ENCODE measurements around the gene PSTPIP2.

The PSTPIP2 gene

DNA sequence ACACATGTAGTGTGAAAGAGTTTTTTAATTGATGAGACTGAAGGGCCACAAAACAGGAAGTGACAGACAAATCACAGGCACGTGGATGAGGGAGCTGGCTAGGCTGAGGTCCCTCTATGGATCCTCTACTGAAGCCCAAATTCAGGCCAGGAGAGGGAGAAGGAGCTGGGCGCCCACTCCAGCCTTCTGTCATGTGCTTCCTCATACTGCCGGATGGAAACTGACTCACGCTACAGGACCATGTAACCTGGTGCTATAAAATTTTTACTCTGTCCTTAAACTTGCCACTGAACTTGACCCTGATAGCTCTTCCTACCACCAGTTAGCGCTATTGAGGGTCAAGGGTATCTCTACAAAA, 31.3 kb downstream of the PSTPIP2 start:
- no peak overlapping the region for H3K27ac ChIP-seq

DNA sequence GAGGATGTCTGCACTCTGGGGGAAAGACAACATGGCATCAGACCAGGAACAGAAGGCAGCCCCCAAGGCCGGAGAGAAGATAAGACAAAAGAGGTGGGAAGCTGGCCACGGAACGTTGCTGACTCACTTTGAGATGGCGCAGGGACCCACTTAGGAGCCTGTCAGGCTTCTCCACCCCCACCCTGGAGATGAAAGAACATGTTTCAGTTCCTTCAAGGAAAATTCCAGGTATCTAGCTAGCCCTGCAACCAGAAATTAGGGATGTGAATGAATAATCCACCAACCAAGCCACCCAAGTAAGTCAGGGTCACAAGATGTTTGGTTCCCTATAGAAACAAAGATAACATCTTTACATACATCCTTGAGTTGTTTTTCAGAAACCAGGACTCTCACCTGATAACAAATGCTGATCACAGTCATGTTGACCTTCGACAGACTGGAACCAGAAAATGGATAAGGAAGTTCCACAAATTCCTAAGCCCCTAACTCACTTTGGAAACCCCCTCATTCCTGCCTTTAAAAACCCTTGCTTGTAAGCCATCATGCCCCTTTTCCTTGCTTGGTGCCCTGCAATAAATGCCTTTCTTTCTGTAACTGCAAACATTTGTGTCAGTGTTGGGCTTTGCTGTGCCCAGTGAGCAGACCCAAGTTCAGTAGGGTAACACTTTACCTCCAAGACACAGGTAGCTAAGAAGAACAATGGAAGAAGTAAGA, 31.9 kb downstream of the PSTPIP2 start:
- no peak overlapping the region for H3K27ac ChIP-seq
- DNase-seq (ENCODE audit: low read depth, low spot score), result no peak

More for the DNA sequence above, 31.3 kb downstream of the PSTPIP2 start:
- no peak for DNase-seq (ENCODE audit: low read depth, low spot score)

GRCh38 chr18:46037512-46038305, 34.4 kb downstream of the PSTPIP2 start:
- DNase-seq (ENCODE audit: low read depth, low spot score), result no peak
- no peak overlapping the region for H3K27ac ChIP-seq

DNA sequence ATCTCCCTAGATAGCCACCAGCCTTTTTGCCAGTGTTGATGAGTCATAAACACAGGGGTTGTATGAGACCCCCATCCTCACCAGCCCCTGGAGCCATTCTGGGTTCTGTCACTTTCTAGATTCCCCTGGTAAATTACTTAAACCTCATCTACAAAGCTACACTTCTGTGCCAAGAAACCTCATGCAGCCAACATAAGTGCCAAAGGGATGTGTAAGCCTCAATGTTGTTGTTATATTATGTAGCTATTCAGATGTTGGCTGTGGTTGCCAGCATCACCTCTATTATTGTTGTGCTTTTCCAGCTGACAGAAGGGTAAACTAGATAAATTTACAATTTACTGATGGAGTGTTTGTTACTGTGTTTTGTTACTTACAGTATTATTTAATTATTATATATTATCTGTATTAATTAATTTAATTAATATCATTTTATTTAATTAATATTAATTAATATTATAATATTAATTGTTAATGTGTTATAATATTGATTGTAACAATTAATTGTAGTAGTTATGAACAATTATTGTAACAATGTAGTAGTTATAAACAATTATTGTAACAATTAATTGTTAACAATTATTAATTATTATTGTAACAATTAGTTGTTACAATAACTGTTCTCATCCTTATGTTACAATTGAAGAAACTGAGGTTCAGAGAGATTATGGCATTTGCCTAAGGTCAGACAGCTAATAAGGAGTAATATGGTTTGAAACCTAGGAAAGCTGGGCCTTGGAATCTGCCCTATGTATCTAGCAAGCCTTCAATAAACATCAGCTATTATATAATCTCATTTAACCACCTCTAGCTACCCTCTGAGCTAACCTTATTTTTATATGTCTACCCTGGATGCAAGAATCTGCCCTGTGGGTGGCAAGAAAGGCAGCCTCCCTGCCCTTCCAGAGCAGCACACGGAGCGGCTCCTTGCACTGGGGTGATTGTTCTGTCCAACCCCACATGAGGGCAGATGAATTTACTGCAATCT, 36.1 kb downstream of the PSTPIP2 start:
- H3K27ac ChIP-seq, result no peak overlapping the region
- DNase-seq (ENCODE audit: low read depth, low spot score), result no peak

- peak overlapping the region; percentile 19 for H3K27ac ChIP-seq
Observed at GRCh38 chr18:46034230-46034629, 37.8 kb downstream of the PSTPIP2 start.

GRCh38 chr18:46031741-46032140, 40.3 kb downstream of the PSTPIP2 start:
- no peak overlapping the region for H3K27ac ChIP-seq
- DNase-seq (ENCODE audit: low read depth, low spot score), result no peak

More at GRCh38 chr18:46034230-46034629, 37.8 kb downstream of the PSTPIP2 start:
- no peak for DNase-seq (ENCODE audit: low read depth, low spot score)

GRCh38 chr18:46028536-46028891, 43.5 kb downstream of the PSTPIP2 start:
- H3K27ac ChIP-seq, result no peak overlapping the region
- no peak for DNase-seq (ENCODE audit: low read depth, low spot score)

DNA sequence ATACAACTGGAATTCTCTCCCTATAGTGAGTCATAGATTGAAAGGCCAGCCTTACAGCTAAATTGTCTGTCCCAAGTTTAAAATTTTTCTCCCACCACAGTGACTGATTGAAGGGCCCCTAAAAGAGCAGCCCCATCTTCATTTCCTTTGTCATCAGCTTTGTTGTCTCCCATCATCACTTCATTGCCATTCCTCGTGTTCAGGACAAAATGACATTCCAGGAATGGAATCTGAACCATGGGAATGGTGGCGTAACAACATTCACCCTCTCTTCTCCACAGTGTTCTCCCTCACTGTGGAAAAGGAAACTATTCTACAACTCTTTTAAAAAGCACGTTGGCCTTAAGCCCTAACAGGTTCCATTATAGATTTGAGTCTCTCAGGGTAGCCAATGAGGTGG, 52.1 kb downstream of the PSTPIP2 start:
- H3K27ac ChIP-seq, result no peak overlapping the region
- no peak for DNase-seq (ENCODE audit: low read depth, low spot score)

GRCh38 chr18:46013484-46014189, 58.4 kb downstream of the PSTPIP2 start:
- no peak overlapping the region for H3K27ac ChIP-seq
- DNase-seq (ENCODE audit: low read depth, low spot score), result no peak

- DNase-seq (ENCODE audit: low read depth, low spot score), result no peak
- H3K27ac ChIP-seq, result no peak overlapping the region
Observed at GRCh38 chr18:46010676-46011075, 61.4 kb downstream of the PSTPIP2 start.

GRCh38 chr18:46010050-46010449, 62.0 kb downstream of the PSTPIP2 start:
- no peak for DNase-seq (ENCODE audit: low read depth, low spot score)
- H3K27ac ChIP-seq, result no peak overlapping the region

- H3K27ac ChIP-seq, result no peak overlapping the region
- DNase-seq (ENCODE audit: low read depth, low spot score), result no peak
Observed at GRCh38 chr18:46009125-46009840, 62.8 kb downstream of the PSTPIP2 start.

DNA sequence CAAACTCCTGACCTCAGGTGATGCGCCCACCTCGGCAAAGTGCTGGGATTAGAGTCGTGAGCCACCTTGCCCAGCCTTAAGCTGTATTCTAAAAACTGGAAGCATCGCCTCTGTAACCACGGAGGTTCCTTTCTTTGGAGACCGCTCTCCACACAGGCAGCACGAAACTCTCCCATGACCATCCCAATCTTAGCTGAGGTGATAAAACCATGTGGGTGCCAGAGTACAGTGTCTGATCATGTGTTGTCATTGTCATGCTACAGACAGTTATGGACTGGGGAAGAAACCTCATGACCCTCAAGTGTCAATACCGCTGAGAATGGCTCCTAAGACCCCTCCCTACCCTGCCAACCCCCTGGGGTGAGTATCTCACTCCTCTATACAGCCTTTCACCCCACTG, 63.5 kb downstream of the PSTPIP2 start:
- no peak for DNase-seq (ENCODE audit: low read depth, low spot score)

GRCh38 chr18:46007165-46007564, 64.9 kb downstream of the PSTPIP2 start:
- DNase-seq (ENCODE audit: low read depth, low spot score), result no peak
- H3K27ac ChIP-seq, result no peak overlapping the region

More for the DNA sequence above, 63.5 kb downstream of the PSTPIP2 start:
- no peak overlapping the region for H3K27ac ChIP-seq

DNA sequence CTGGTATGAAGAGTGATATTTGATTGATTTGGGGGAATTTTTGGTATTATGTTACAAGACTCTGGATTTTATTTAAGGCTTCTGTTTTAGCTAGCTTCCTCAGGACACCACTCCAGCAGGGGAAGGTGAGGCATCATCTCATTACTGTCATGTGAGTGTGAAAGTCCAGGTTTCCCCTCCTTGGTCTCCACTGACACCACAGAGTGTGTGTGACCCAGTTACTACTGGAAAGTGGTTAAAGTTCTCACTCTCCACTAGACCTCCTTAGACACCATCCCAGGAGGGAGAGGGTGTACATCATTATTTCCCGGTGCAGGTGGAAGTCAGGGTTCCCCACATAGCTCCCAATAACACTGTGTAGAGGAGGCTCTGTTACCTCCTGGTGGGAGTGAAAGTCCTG, 69.1 kb downstream of the PSTPIP2 start:
- no peak overlapping the region for H3K27ac ChIP-seq
- no peak for DNase-seq (ENCODE audit: low read depth, low spot score)

DNA sequence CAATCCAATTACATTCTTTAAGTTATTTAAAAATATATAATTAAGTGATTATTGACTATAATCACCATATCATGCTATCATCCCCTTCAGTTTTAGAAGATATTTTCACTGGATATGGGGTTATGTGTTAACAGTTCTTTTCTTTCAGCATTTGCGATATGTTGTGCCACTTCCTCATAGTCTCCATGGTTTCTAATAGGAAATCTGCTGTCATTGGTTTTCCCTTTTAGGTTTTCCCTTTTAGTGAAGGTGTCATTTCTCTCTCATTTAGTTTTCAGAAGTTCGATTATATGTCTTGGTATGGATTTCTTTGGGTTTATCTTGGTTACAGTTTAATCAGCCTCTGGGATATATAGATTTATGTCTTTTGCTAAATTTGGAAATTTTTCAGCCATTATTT, 70.2 kb downstream of the PSTPIP2 start:
- H3K27ac ChIP-seq, result no peak overlapping the region

GRCh38 chr18:46001074-46001473, 71.0 kb downstream of the PSTPIP2 start:
- H3K27ac ChIP-seq, result no peak overlapping the region
- no peak for DNase-seq (ENCODE audit: low read depth, low spot score)

More for the DNA sequence above, 70.2 kb downstream of the PSTPIP2 start:
- DNase-seq (ENCODE audit: low read depth, low spot score), result no peak

- H3K27ac ChIP-seq, result no peak overlapping the region
- no peak for DNase-seq (ENCODE audit: low read depth, low spot score)
Observed at GRCh38 chr18:45999536-45999935, 72.5 kb downstream of the PSTPIP2 start.

GRCh38 chr18:45998244-45998643, 73.8 kb downstream of the PSTPIP2 start:
- no peak for DNase-seq (ENCODE audit: low read depth, low spot score)
- H3K27ac ChIP-seq, result no peak overlapping the region

Measured in epithelial cell of prostate (primary cell).